Lung (tissue), 12 donors: ENCODE results near the gene ADORA1. TPM values are rescaled to one million over a fixed set of nuclear protein-coding genes. Genes with fewer than 3 reads are reported as not detected.

ENCODE experiments used
- ATAC-seq: fragments of 200-7000 bp; cut with Tn5 transposase; one replicate; pipeline ENCODE4 v1.9.1; 2020; ENCODE audit warnings: moderate number of reproducible peaks; ENCODE audit not compliant: insufficient read depth, low FRiP score
- DNase-seq, 3 donors: peaks; one replicate each; pipeline ENCODE4 v3.0.0-alpha.2; 2013 to 2017
- H3K27ac ChIP-seq, 2 donors: one replicate each; pipeline ENCODE4 v1.5.1; 2013; ENCODE audit warnings: mild to moderate bottlenecking in 2 of 2, moderate library complexity in 2 of 2, control low read depth in 1 of 2, inconsistent platforms in 1 of 2, low read depth in 1 of 2, low read length in 1 of 2
- H3K27me3 ChIP-seq, 3 donors: one replicate each; pipeline ENCODE4 v1.5.1; 2013; ENCODE audit warnings: low read length in 2 of 3; ENCODE audit not compliant: control insufficient read depth in 3 of 3, insufficient read depth in 3 of 3
- H3K36me3 ChIP-seq, 4 donors: one replicate each; pipeline ENCODE4 v1.5.1; 2013; ENCODE audit warnings: low read length in 4 of 4, mild to moderate bottlenecking in 1 of 4, moderate library complexity in 1 of 4; ENCODE audit not compliant: control insufficient read depth in 4 of 4, insufficient read depth in 4 of 4
- H3K4me1 ChIP-seq, 5 donors: one replicate each; pipeline ENCODE4 v1.5.1; 2013; ENCODE audit warnings: low read length in 5 of 5, mild to moderate bottlenecking in 2 of 5, moderate library complexity in 1 of 5; ENCODE audit not compliant: control insufficient read depth in 5 of 5, insufficient read depth in 5 of 5
- H3K4me3 ChIP-seq: one replicate; pipeline ENCODE4 v1.5.1; 2013; ENCODE audit warnings: mild to moderate bottlenecking, control low read depth, moderate library complexity
- H3K9ac ChIP-seq, 2 donors: one replicate each; pipeline ENCODE4 v1.5.1; 2013; ENCODE audit warnings: low read length in 2 of 2, control low read depth in 1 of 2; ENCODE audit not compliant: insufficient read depth in 1 of 2
- H3K9me3 ChIP-seq, 4 donors: one replicate each; pipeline ENCODE4 v1.5.1; 2013; ENCODE audit warnings: low read length in 3 of 4, mild to moderate bottlenecking in 1 of 4, moderate library complexity in 1 of 4; ENCODE audit not compliant: control insufficient read depth in 4 of 4, insufficient read depth in 3 of 4
- WGBS, 2 donors: extraction: QIAGEN DNeasy Blood & Tissue Kit; methylation state at CpG; one replicate each; pipeline ENCODE4 v1.1.7; 2013; 5-methylcytosine and 5-hydroxymethylcytosine counted together
- polyA plus RNA-seq, 2 donors: library from polyadenylated mRNA; stranded (reverse); fragments of 200-250 nt; gene quantifications; one replicate each; pipeline ENCODE4 v1.2.1, GENCODE V29; 2013
- total RNA-seq, 2 donors: library from RNA; depleted of rRNA in 1 of 2; stranded (reverse); fragments of >200 nt in 1 of 2; gene quantifications; one replicate each; pipeline ENCODE4 v1.2.1, GENCODE V29; 2014 to 2021
- TF ChIP-seq, protein P1 (sequence below): IDR thresholded peaks from 2 replicates; pipeline ENCODE4 v1.5.1; 2012; ENCODE audit warnings: mild to moderate bottlenecking; ENCODE audit errors: control extremely low read depth, extremely low read depth
- donor health status: control.
- donor health status: control.
- donor health status: Bipolar disorder and iron deficiency.
- donor health status: healthy.
- donor health status: DM: yes; HTN: yes; CAD: no.

ADORA1 gene
- total and polyA plus RNA-seq, 4 donors, result 0.57 to 2.3 (median 0.79) TPM

DNA sequence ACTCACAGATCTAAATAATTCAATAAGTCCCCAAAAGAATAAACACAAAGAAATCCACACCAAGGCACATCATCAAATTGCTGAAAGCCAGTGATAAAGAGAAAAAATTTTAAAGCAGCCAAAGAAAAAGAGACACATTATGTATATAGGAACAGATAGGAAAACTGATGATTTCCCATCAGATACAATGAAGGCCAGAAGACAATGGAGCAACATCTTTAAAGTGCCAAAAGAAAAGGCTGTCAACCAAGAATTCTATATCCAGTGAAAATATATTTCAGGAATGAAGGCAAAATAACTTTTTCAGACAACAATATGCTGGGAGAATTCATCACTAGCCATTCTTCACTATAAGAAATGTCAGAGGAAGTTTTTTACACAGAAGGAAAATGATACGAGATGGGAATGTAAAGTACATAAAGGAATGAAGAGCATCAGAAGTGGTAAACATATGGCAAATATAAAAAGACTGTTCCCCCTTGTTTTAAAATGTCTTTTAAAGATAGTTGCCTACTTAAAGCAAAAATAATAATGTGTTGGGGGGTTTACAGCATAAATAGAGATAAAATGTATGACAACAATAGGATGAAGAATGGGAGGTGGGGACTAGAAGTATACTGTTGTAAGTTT, 32.4 kb upstream of the ADORA1 start:
- H3K9me3 ChIP-seq, result peaks cover 0 to 8% (median 2%) of the 10 kb centered on the region in 4 donors
- DNase-seq (no peak), ATAC-seq (no peak)
- no peak overlapping the region for H3K9ac ChIP-seq
- no peaks in the 10 kb centered on the region for H3K4me1 ChIP-seq
- 93 to 95% methylated on average over 1 of the region's 1 CpG for WGBS, 2 donors
- TF ChIP-seq, protein P1, sequence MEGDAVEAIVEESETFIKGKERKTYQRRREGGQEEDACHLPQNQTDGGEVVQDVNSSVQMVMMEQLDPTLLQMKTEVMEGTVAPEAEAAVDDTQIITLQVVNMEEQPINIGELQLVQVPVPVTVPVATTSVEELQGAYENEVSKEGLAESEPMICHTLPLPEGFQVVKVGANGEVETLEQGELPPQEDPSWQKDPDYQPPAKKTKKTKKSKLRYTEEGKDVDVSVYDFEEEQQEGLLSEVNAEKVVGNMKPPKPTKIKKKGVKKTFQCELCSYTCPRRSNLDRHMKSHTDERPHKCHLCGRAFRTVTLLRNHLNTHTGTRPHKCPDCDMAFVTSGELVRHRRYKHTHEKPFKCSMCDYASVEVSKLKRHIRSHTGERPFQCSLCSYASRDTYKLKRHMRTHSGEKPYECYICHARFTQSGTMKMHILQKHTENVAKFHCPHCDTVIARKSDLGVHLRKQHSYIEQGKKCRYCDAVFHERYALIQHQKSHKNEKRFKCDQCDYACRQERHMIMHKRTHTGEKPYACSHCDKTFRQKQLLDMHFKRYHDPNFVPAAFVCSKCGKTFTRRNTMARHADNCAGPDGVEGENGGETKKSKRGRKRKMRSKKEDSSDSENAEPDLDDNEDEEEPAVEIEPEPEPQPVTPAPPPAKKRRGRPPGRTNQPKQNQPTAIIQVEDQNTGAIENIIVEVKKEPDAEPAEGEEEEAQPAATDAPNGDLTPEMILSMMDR, result no peak
- H3K36me3 ChIP-seq, result no peaks in the 10 kb centered on the region
- H3K4me3 ChIP-seq, result no peak overlapping the region
- H3K27me3 ChIP-seq, result no peaks in the 10 kb centered on the region
- H3K27ac ChIP-seq, result no peak overlapping the region

DNA sequence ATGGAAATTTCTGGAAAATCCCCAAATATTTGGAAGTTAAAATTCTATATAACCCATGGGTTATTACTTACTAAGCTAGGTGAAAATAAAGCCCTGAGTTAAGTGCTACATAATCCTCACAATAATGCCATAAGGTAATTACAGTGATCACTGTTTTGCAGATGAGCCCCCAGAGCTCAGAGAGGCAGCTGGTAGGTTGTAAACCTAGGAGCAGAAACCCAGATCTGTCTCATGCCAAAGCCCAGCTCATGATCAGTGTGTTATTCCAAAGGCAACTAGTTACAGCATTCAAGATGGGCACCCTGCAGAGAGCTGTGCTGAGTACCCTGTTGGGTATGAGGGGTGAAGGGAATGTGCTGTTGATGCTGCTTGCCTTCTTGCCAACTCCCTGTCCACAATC, 31.0 kb upstream of the ADORA1 start:
- no peak overlapping the region for H3K9ac ChIP-seq
- H3K27me3 ChIP-seq, result no peaks in the 10 kb centered on the region
- H3K27ac ChIP-seq, result no peak overlapping the region
- DNase-seq (no peak), ATAC-seq (no peak)
- H3K4me1 ChIP-seq, result no peaks in the 10 kb centered on the region
- no peaks in the 10 kb centered on the region for H3K36me3 ChIP-seq
- H3K9me3 ChIP-seq, result peaks cover 0 to 8% (median 2%) of the 10 kb centered on the region in 4 donors
- TF ChIP-seq, protein P1, result no peak
- H3K4me3 ChIP-seq, result no peak overlapping the region

DNA sequence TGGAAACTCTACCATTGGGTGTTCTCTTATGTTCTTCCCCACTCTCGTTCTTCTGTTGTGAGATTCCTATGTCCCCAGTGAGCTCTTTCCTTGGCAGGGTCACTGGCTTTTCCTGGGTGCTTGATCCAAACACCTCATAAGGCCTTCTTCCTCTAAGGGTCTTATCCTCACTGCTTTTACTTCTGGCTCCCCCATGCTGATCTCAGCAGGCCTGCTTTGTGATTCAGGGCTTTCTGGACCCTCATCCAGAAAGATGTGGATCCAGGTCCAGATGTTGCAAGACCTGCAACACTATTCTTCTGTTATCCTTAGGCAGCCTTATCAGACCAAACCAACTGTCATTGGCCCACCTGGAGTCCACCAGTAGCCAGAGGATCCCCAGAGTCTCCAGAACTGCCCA, 30.5 kb upstream of the ADORA1 start:
- Histone ChIP-seq H3K27ac (no peak overlapping the region), H3K9ac (no peak overlapping the region), H3K9me3 (peaks cover 0 to 8% (median 2%) of the 10 kb centered on the region in 4 donors), H3K4me3 (no peak overlapping the region), H3K36me3 (no peaks in the 10 kb centered on the region), H3K27me3 (no peaks in the 10 kb centered on the region), H3K4me1 (no peaks in the 10 kb centered on the region)
- TF ChIP-seq, protein P1, result no peak
- DNase-seq (no peak), ATAC-seq (no peak)
- 77 to 87% methylated on average over 1 of the region's 1 CpG for WGBS, 2 donors

DNA sequence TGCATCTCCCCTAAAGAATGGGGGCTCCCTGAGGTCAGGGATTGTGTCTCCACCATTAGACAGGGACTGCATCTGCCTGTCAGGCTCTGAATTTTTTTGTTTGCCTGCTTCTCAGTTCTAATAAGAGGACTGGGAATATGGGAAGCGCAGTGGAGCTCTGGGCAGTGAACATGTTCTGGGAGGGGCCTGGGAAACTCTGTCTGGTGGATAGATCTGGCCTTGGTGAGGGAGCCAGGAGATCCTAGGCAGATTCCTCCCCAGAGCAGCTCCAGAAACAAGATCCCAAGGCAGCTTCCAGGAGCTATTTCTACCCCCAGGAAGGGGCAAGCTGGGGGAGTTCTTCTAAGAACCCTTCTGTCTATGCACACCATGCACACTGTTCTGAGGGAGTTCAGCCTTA, 29.1 kb upstream of the ADORA1 start:
- DNase-seq (no peak), ATAC-seq (no peak)
- 82 to 96% methylated on average over 1 of the region's 1 CpG for WGBS, 2 donors

More for the DNA sequence above, 29.1 kb upstream of the ADORA1 start:
- Histone ChIP-seq H3K4me3 (no peak overlapping the region), H3K9me3 (peaks cover 0 to 8% (median 2%) of the 10 kb centered on the region in 4 donors), H3K27me3 (no peaks in the 10 kb centered on the region), H3K27ac (no peak overlapping the region), H3K36me3 (no peaks in the 10 kb centered on the region), H3K9ac (no peak overlapping the region), H3K4me1 (no peaks in the 10 kb centered on the region)
- TF ChIP-seq, protein P1, result no peak
